Prostate gland (tissue), 2 donors: ENCODE measurements around the gene RO60. TPM values are rescaled to one million over a fixed set of nuclear protein-coding genes. Genes with fewer than 3 reads are reported as not detected.

Source experiments
- DNase-seq: peaks from one replicate; pipeline ENCODE4 v3.0.0-alpha.2; 2019; ENCODE audit warnings: low spot score
- H3K27ac ChIP-seq, 2 donors: fragments of 200-600 bp; sonication (generic); 2 replicates each; pipeline ENCODE4 v1.5.1; 2017 to 2019
- H3K27me3 ChIP-seq: fragments of 200-600 bp; sonication (generic); replicated peaks from 2 replicates; pipeline ENCODE4 v1.5.1; 2019; ENCODE audit not compliant: insufficient read depth
- H3K36me3 ChIP-seq, 2 donors: fragments of 200-600 bp; sonication (generic); 1 replicate in 1 of 2; 2 replicates in 1 of 2; pipeline versions ENCODE4 v1.5.1 to v1.8.1; 2017 to 2019
- H3K4me1 ChIP-seq: fragments of 200-600 bp; sonication (generic); replicated peaks from 2 replicates; pipeline ENCODE4 v1.5.1; 2019
- H3K4me3 ChIP-seq, 2 donors: fragments of 200-600 bp; sonication (generic); 2 replicates each; pipeline ENCODE4 v1.5.1; 2017 to 2019
- H3K9me3 ChIP-seq: fragments of 200-600 bp; sonication (generic); 2 replicates; pipeline ENCODE4 v1.5.1; 2017
- CTCF ChIP-seq, 4 experiments: fragments of 200-600 bp in 2 of 4; fragments of 450-650 bp in 2 of 4; sonication (generic) in 2 of 4; IDR thresholded peaks; 1 replicate in 3 of 4; 2 replicates in 1 of 4; pipeline ENCODE4 v1.5.1; 2016 to 2019; ENCODE audit warnings: antibody characterized with exemption in 4 of 4, mild to moderate bottlenecking in 2 of 4, moderate library complexity in 2 of 4
- POLR2A ChIP-seq: fragments of 450-650 bp; IDR thresholded peaks from one replicate; pipeline ENCODE4 v1.6.1; 2016; ENCODE audit warnings: antibody characterized with exemption, mild to moderate bottlenecking
- POLR2AphosphoS5 ChIP-seq: sonication (generic); formaldehyde crosslinking; IDR thresholded peaks from one replicate; pipeline ENCODE4 v1.6.1; 2017; ENCODE audit warnings: antibody characterized with exemption
- WGBS: methylation state at CpG from one replicate; pipeline ENCODE4 v1.1.5; 2018; 5-methylcytosine and 5-hydroxymethylcytosine counted together
- intact Hi-C: fragments of 100-400 bp; cut with DNase I; formaldehyde crosslinking; loops from one replicate; pipeline ENCODE4 v1.14.2; 2022
- total RNA-seq, 2 donors: library from RNA; depleted of rRNA; stranded (reverse); fragments of >200 nt; gene quantifications; one replicate each; pipeline ENCODE4 v1.1.0, GENCODE V29; 2016

RO60 gene
- 10 to 100 TPM; 92.8 to 93.8 TPM for total RNA-seq

GRCh38 chr1:193059282-193060114, at the start of gene RO60, which contains the start of gene UCHL5:
TSS of gene RO60 (plus strand) at chr1:193059612. CDS start at chr1:193069055, 9,443 bp downstream.
TSS of gene UCHL5 (minus strand) at chr1:193059360. CDS start at chr1:193059260, 100 bp downstream.
- H3K27ac ChIP-seq, result peak within 1 kb of the TSS; percentile 95 to 98
- H3K4me3 ChIP-seq, result peak within 1 kb of the TSS; percentile 77 to 81
- TF ChIP-seq POLR2AphosphoS5 (peak; percentile 99), POLR2A (peak; percentile 81), CTCF (IDR thresholded peaks at IDR 0.05) (peak in 2 of 4 experiments; percentile 24 to 39)
- no peaks in the 10 kb centered on the region for H3K4me1 ChIP-seq
- intact Hi-C loops, result loop anchor here (5.0 kb wide), 2 partner anchors 43 to 63 kb away; partner anchors contain the start of gene CDC73
- H3K27me3 ChIP-seq, result no peaks in the 10 kb centered on the region
- peak; percentile 96 for DNase-seq
- no peaks in the 10 kb centered on the region for H3K9me3 ChIP-seq
- H3K36me3 ChIP-seq, result no peaks in the 10 kb centered on the region
- WGBS, result under 1% methylated on average over 61 of the region's 74 CpGs

GRCh38 chr1:193011406-193011805, 48.0 kb upstream of the RO60 start:
- intact Hi-C loops, result no loop called here
- TF ChIP-seq POLR2AphosphoS5 (no peak), POLR2A (no peak), CTCF (IDR thresholded peaks at IDR 0.05) (no peak)
- no peaks in the 10 kb centered on the region for H3K36me3 ChIP-seq
- no peak overlapping the region for H3K4me3 ChIP-seq
- H3K4me1 ChIP-seq, result no peaks in the 10 kb centered on the region
- no peaks in the 10 kb centered on the region for H3K27me3 ChIP-seq
- WGBS, result 95% methylated on average over 1 of the region's 1 CpG
- DNase-seq, result no peak
- H3K9me3 ChIP-seq, result no peaks in the 10 kb centered on the region
- H3K27ac ChIP-seq, result no peak overlapping the region

GRCh38 chr1:193013005-193013404, 46.4 kb upstream of the RO60 start:
- Histone ChIP-seq H3K27ac (no peak overlapping the region), H3K36me3 (no peaks in the 10 kb centered on the region), H3K9me3 (no peaks in the 10 kb centered on the region), H3K4me3 (no peak overlapping the region), H3K4me1 (no peaks in the 10 kb centered on the region), H3K27me3 (no peaks in the 10 kb centered on the region)
- DNase-seq, result no peak
- TF ChIP-seq POLR2AphosphoS5 (no peak), POLR2A (no peak), CTCF (IDR thresholded peaks at IDR 0.05) (no peak)
- 72% methylated on average over 2 of the region's 2 CpGs for WGBS
- intact Hi-C loops, result no loop called here

GRCh38 chr1:193013707-193014106, 45.7 kb upstream of the RO60 start:
- Histone ChIP-seq H3K4me3 (no peak overlapping the region), H3K4me1 (no peaks in the 10 kb centered on the region), H3K36me3 (no peaks in the 10 kb centered on the region), H3K27ac (no peak overlapping the region), H3K9me3 (no peaks in the 10 kb centered on the region), H3K27me3 (no peaks in the 10 kb centered on the region)
- TF ChIP-seq CTCF (IDR thresholded peaks at IDR 0.05) (no peak), POLR2AphosphoS5 (no peak), POLR2A (no peak)
- 61% methylated on average over 7 of the region's 7 CpGs for WGBS
- intact Hi-C loops, result no loop called here
- no peak for DNase-seq

- no peak for DNase-seq
- H3K27ac ChIP-seq, result no peak overlapping the region
- 79% methylated on average over 2 of the region's 2 CpGs for WGBS
- no peaks in the 10 kb centered on the region for H3K27me3 ChIP-seq
- no peaks in the 10 kb centered on the region for H3K4me1 ChIP-seq
- intact Hi-C loops, result no loop called here
- H3K9me3 ChIP-seq, result no peaks in the 10 kb centered on the region
- no peak overlapping the region for H3K4me3 ChIP-seq
- no peaks in the 10 kb centered on the region for H3K36me3 ChIP-seq
- TF ChIP-seq CTCF (IDR thresholded peaks at IDR 0.05) (no peak), POLR2A (no peak), POLR2AphosphoS5 (no peak)
Observed at GRCh38 chr1:193014400-193014799, 45.0 kb upstream of the RO60 start.
